Stimulated activated CD4-positive, alpha-beta T cell treated with anti-CD3 and anti-CD28 coated beads, TNF-alpha, amount 100 ng/mL, for 1 hour (primary cell): ENCODE results near the gene TSC2.

ENCODE experiments used
- DNase-seq, 3 donors: peaks; one replicate each; pipeline ENCODE4 v3.0.0-alpha.2; 2020; ENCODE audit warnings: low read depth in 3 of 3, low spot score in 1 of 3

The TSC2 gene

DNA sequence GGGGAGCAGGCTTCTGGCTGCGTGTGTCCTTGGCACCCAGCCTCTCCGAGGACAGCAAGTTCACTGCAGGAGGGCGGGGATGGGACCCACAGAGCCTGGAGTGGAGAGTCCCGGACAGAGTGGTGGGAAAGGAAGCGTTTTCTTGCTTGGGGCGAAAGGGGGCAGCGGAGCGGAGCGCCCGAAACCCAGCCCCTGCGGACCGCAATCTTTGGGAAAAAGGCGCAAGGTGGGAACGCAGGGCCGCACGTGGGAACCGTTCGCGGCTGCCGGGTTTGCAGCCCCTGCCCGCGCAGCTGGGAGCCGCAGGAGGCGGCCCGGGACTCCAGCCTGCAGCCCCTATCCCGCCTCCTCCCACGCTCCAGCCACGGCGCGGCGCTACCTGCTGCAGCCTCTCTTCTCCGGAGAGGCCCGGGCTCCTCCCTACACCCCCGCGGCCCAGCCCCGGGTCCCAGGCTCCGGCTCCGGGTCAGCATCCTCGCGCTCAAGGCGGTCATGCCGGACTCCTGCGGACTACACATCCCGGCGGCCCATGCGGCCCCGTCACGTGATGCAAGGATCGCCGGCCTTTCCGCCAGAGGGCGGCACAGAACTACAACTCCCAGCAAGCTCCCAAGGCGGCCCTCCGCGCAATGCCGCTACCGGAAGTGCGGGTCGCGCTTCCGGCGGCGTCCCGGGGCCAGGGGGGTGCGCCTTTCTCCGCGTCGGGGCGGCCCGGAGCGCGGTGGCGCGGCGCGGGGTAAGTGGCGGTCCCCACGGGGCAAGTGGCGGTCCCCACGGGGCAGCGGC, at the start of gene TSC2, which contains the start of gene NTHL1:
TSC2 (plus strand) TSS at position 656 of the 786 bp plus-strand sequence. CDS start 631 bp downstream, outside the sequence.
NTHL1 (minus strand) TSS at position 505 of the 786 bp plus-strand sequence; CDS start at position 494, 11 bp downstream.
- DNase-seq, result peak; percentile 78 to 85 (median 81)

- DNase-seq, result no peak
Measured at GRCh38 chr16:1998360-1998835, 49.4 kb upstream of the TSC2 start.

DNA sequence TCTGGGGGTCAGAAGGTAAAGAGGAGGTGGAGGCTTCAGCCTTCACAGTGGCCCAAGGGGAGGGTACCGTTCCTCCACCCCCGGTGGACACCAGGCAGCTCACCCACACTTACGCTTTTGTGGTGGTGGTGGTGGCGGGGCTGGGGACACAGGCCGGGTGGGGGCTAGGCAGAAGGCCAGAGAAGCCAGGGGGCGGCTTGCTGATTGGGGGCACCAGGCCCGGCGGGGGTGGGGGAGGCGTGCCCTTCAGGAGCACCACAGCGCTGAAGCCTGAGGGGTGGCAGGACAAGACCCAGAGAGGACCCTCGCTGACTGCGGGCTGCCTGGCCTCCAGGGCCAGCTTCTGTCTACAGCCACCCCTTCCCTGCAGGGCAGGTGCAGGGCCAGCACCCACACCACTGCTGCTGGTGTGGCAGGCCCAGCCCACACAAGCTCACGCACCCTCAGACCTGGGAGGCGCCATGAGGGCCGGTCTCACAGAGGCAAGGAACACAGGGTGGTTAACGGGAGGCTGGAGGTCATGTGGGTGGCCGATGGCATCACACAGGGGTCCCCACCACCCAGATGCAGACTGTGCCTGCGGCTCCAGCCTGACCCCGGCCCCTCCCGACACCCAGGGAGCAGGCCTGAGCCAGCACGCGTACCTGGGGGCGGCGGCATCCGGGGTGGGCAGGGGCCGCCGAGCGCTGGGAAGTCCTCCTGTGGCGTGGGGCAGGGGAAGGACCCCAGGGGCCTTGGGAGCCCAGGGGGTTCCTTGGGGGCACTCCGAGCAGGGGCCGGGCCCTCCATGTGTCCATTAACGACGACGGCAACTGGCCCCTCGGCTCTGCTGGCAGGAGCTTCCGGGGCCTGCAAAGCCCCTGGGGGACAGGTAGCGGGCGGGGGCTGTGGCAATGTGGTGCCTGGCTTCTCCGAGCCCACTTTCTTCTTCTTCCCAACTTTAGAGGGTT, 48.7 kb upstream of the TSC2 start:
- no peak for DNase-seq

DNA sequence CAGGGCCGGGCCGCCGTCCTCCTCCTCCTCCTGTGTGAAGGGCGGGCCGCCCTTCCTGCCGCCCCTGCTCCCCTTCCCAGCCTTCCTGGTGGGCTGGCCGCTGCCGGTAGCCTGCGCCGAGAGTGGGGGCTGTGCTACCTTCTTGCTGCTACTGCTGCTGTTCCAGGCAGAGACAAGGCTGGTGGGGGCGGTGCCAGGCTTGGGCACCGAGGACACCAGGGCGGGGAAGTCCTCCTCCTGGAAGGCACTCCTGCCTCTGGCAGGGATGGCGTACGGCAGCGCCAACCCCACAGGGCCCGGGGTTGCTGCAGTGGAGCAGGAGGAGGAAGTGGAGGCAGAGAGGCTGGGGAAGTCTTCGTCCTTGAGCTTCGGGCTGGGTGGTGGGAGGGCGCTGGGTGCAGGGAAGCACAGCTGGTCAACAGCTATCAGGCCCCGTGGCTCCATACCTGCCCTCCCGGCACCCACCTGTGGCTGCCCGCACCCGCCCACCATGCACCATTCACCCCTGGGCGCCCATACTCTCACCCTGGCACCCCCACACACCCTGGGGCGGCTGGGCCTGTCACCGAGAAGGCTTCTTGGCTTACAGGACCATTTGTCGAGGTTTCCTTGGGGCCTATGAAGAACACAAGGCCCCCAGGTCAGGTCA, 47.8 kb upstream of the TSC2 start:
- DNase-seq, result no peak

DNA sequence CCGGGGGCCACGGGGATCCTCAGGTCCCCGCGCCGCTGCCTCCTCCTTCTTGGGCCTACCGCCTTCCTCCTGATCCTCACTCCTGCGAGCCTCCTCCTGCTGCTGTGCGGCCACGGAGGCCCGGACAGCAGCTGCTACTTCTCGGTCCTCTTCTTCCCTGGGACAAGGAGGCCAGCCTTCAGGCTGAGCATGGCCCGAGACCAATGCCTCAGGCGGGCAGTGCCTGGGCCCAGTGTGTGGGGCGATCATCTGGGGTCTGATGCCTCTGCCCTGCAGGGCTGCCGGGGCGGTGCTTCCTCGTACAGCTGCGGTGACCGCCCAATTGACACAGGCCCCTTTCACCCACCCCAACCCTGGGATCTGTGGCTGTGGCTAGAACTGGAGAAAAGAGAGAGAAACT, 46.8 kb upstream of the TSC2 start:
- no peak for DNase-seq

GRCh38 chr16:2001456-2002355, 46.1 kb upstream of the TSC2 start:
- no peak for DNase-seq

- DNase-seq, result no peak
Measured at GRCh38 chr16:2002406-2003230, 45.2 kb upstream of the TSC2 start.

- no peak for DNase-seq
Measured at GRCh38 chr16:2003231-2003826, 44.5 kb upstream of the TSC2 start.

- peak; percentile 69 to 81 (median 72) for DNase-seq
Measured at GRCh38 chr16:2003827-2004641, 43.8 kb upstream of the TSC2 start.

- DNase-seq, result no peak
Measured at GRCh38 chr16:2004795-2005517, 42.8 kb upstream of the TSC2 start.

DNA sequence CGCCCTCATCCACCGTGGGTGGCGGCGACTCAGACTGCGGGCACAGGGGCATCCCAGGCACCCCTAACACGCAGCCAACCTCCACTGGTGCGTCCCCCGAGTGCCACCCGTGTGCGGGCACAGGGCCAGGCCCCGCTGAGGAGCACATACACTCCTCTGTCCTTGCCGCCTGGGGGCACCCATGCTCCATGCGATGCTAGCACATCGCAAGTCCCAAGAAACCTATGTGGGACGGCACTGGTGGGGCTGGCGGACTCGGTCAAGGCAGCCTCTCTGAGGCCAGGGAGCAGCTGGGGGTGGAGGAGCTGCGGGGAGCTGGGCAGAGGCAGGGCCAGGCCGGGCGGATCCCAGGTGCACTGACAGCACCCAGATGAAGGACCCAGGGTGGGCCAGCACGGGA, 42.1 kb upstream of the TSC2 start:
- DNase-seq, result no peak

- DNase-seq, result no peak
Measured at GRCh38 chr16:2006317-2006716, 41.5 kb upstream of the TSC2 start.

GRCh38 chr16:2007081-2007836, 40.5 kb upstream of the TSC2 start:
- no peak for DNase-seq

GRCh38 chr16:2008009-2008526, 39.7 kb upstream of the TSC2 start:
- DNase-seq, result no peak

DNA sequence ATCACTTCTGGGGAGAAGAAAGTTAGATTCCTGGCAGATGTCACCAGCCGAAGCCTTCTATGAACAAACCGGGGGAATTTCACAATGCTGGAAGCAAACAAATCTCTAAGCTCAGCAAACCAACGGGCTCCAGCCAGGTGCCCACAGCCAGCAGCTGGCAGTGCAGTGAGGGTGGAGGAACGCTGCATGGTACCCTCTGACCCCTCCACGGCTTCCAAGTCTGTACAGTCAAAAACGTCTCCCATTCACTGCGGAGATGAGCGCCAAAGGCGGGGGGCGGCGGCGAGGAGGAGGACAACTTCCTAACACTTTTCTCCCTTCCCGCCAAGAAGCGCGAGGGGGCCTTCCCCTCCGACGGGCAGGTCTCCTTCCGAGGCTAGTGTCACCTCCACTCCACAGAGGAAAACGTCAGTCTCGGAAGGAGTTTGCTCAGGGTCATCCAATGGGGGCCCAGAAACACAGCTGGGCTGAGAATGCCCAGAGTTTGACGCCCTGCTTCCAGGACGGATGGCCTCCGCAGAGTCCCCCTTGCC, 39.1 kb upstream of the TSC2 start:
- no peak for DNase-seq

GRCh38 chr16:2009164-2009711, 38.5 kb upstream of the TSC2 start:
- no peak for DNase-seq
